Upper lobe of right lung (tissue), 1 donor: ENCODE results near the gene UPK3B. TPM values are rescaled to one million over a fixed set of nuclear protein-coding genes. Genes with fewer than 3 reads are reported as not detected.
"Not testable (repeated sequence)": the region's sequence is repeated elsewhere in the genome, so short reads cannot be mapped to it uniquely, and the experiment has no call there.

ENCODE experiments used
- ATAC-seq: fragments of 200-7000 bp; cut with Tn5 transposase; one replicate; pipeline ENCODE4 v1.9.1; 2020; ENCODE audit warnings: mild to moderate bottlenecking, moderate library complexity
- DNase-seq: peaks from one replicate; pipeline ENCODE4 v3.0.0-alpha.2; 2020
- H3K27ac ChIP-seq: fragments of 200-600 bp; one replicate; pipeline ENCODE4 v1.8.0; 2022
- H3K27me3 ChIP-seq: fragments of 200-600 bp; one replicate; pipeline ENCODE4 v1.8.0; 2022; ENCODE audit warnings: mild to moderate bottlenecking
- H3K36me3 ChIP-seq: fragments of 200-600 bp; one replicate; pipeline ENCODE4 v1.8.0; 2022
- H3K4me1 ChIP-seq: fragments of 200-600 bp; one replicate; pipeline ENCODE4 v1.8.0; 2022
- H3K4me3 ChIP-seq: fragments of 200-600 bp; one replicate; pipeline ENCODE4 v1.8.0; 2022; ENCODE audit warnings: mild to moderate bottlenecking
- H3K9me3 ChIP-seq: fragments of 200-600 bp; one replicate; pipeline ENCODE4 v1.8.0; 2022
- intact Hi-C: fragments of 100-400 bp; cut with DNase I; formaldehyde crosslinking; loops from one replicate; pipeline ENCODE4 v1.11.0; 2022
- total RNA-seq: library from RNA; stranded (reverse); fragmentation: NEBNext Ultra II Directional; extraction: Animal tissue kit (Norgen Biotek cat#: 25700); gene quantifications from one replicate; pipeline ENCODE4 v1.2.1, GENCODE V29; 2021
- donor health status: DM: no; HTN: yes; CAD: no; lungs with severe emphysema.

Gene UPK3B
- total RNA-seq, 1 donor from 2014 or later = 25.2 TPM

GRCh38 chr7:76479628-76480027 lies 30.7 kb upstream of the UPK3B start:
- H3K9me3 ChIP-seq, H3K27me3 ChIP-seq, H3K27ac ChIP-seq, intact Hi-C loops, H3K4me1 ChIP-seq, ATAC-seq, DNase-seq, H3K4me3 ChIP-seq: not testable (repeated sequence)
- H3K36me3 ChIP-seq = peaks cover 19% of the 10 kb centered on the region

GRCh38 chr7:76480403-76481253 lies 29.7 kb upstream of the UPK3B start:
- H3K27me3 ChIP-seq, DNase-seq, H3K27ac ChIP-seq, intact Hi-C loops, H3K9me3 ChIP-seq, H3K4me1 ChIP-seq, ATAC-seq, H3K4me3 ChIP-seq: not testable (repeated sequence)
- peaks cover 19% of the 10 kb centered on the region for H3K36me3 ChIP-seq

GRCh38 chr7:76482660-76483059 lies 27.7 kb upstream of the UPK3B start:
- H3K9me3 ChIP-seq, ATAC-seq, H3K4me3 ChIP-seq, DNase-seq, intact Hi-C loops, H3K4me1 ChIP-seq, H3K27ac ChIP-seq, H3K27me3 ChIP-seq: not testable (repeated sequence)
- peaks cover 19% of the 10 kb centered on the region for H3K36me3 ChIP-seq

- H3K9me3 ChIP-seq, intact Hi-C loops, H3K4me3 ChIP-seq, H3K27ac ChIP-seq, DNase-seq, ATAC-seq, H3K27me3 ChIP-seq, H3K4me1 ChIP-seq: not testable (repeated sequence)
- H3K36me3 ChIP-seq = peaks cover 19% of the 10 kb centered on the region
Observed at GRCh38 chr7:76483081-76483480, 27.3 kb upstream of the UPK3B start.

GRCh38 chr7:76484456-76484855 lies 25.9 kb upstream of the UPK3B start:
- H3K9me3 ChIP-seq, H3K4me1 ChIP-seq, DNase-seq, H3K27ac ChIP-seq, ATAC-seq, H3K4me3 ChIP-seq, intact Hi-C loops, H3K27me3 ChIP-seq: not testable (repeated sequence)
- H3K36me3 ChIP-seq = peaks cover 19% of the 10 kb centered on the region

GRCh38 chr7:76485822-76486610 lies 24.3 kb upstream of the UPK3B start:
- H3K9me3 ChIP-seq, H3K27ac ChIP-seq, DNase-seq, intact Hi-C loops, H3K4me1 ChIP-seq, H3K27me3 ChIP-seq, H3K4me3 ChIP-seq: not testable (repeated sequence)
- peak; percentile 3 for ATAC-seq
- H3K36me3 ChIP-seq = peaks cover 11% of the 10 kb centered on the region

GRCh38 chr7:76486618-76487017 lies 23.7 kb upstream of the UPK3B start:
- H3K9me3 ChIP-seq, H3K36me3 ChIP-seq, DNase-seq, intact Hi-C loops, H3K27me3 ChIP-seq, H3K4me1 ChIP-seq, H3K27ac ChIP-seq, H3K4me3 ChIP-seq: not testable (repeated sequence)
- peak; percentile 45 for ATAC-seq

GRCh38 chr7:76487969-76488368 lies 22.4 kb upstream of the UPK3B start:
- H3K36me3 ChIP-seq, intact Hi-C loops, H3K4me1 ChIP-seq, H3K27ac ChIP-seq, DNase-seq, H3K27me3 ChIP-seq, H3K4me3 ChIP-seq, H3K9me3 ChIP-seq: not testable (repeated sequence)
- peak; percentile 81 for ATAC-seq

GRCh38 chr7:76492139-76492538 lies 18.2 kb upstream of the UPK3B start:
- H3K27ac ChIP-seq, H3K4me3 ChIP-seq, H3K9me3 ChIP-seq, H3K27me3 ChIP-seq, intact Hi-C loops, H3K4me1 ChIP-seq, H3K36me3 ChIP-seq, DNase-seq, ATAC-seq: not testable (repeated sequence)

GRCh38 chr7:76495717-76496116 lies 14.6 kb upstream of the UPK3B start:
- H3K27ac ChIP-seq, H3K27me3 ChIP-seq, H3K36me3 ChIP-seq, H3K4me1 ChIP-seq, H3K4me3 ChIP-seq, intact Hi-C loops, ATAC-seq, DNase-seq, H3K9me3 ChIP-seq: not testable (repeated sequence)

- H3K36me3 ChIP-seq, H3K27ac ChIP-seq, ATAC-seq, intact Hi-C loops, H3K9me3 ChIP-seq, DNase-seq, H3K4me3 ChIP-seq, H3K27me3 ChIP-seq, H3K4me1 ChIP-seq: not testable (repeated sequence)
Observed at GRCh38 chr7:76497918-76498582, 12.3 kb upstream of the UPK3B start.

- H3K27ac ChIP-seq, H3K4me3 ChIP-seq, DNase-seq, H3K4me1 ChIP-seq, H3K9me3 ChIP-seq, ATAC-seq, H3K36me3 ChIP-seq, H3K27me3 ChIP-seq, intact Hi-C loops: not testable (repeated sequence)
Observed at GRCh38 chr7:76498583-76499200, 11.7 kb upstream of the UPK3B start.

- H3K4me1 ChIP-seq, DNase-seq, H3K36me3 ChIP-seq, H3K27me3 ChIP-seq, ATAC-seq, H3K4me3 ChIP-seq, H3K27ac ChIP-seq, intact Hi-C loops, H3K9me3 ChIP-seq: not testable (repeated sequence)
Observed at GRCh38 chr7:76499201-76499923, 11.0 kb upstream of the UPK3B start.
